NOMO-1 treated with dmso at 0.1 percent for 144 hours (cell line): ENCODE data around the gene LRRC59.

Experiments
- DNase-seq: peaks from one replicate; lab custom pipeline; 2025; ENCODE audit not compliant: unreplicated experiment; lab: John Stamatoyannopoulos, UW

The LRRC59 gene

DNA sequence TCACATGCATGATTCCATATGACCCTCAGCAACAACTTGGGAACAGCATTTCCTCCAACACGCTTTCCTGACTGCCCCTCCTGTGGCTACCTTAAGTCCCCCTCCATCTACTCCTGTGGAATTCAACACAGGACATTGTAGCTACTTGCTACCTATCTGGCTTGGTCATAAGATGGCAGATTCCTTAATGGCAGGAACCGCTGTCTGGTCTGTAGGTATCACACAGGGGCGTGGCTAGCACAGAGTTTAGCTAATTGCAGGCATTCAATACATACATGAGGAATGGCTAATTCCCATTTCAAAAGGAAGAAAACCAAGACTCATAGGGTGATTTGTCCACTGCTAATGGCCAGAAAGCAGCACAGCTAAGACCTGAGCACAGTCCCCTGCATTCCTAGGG is 8.6 kb downstream of the LRRC59 start:
- DNase-seq: no peak

GRCh38 chr17:50386510-50386909 is 10.8 kb downstream of the LRRC59 start:
- no peak for DNase-seq

- DNase-seq: no peak
These were observed 14.4 kb downstream of the LRRC59 start for GRCh38 chr17:50382931-50383330.

GRCh38 chr17:50381920-50382319 is 15.4 kb downstream of the LRRC59 start:
- no peak for DNase-seq

DNA sequence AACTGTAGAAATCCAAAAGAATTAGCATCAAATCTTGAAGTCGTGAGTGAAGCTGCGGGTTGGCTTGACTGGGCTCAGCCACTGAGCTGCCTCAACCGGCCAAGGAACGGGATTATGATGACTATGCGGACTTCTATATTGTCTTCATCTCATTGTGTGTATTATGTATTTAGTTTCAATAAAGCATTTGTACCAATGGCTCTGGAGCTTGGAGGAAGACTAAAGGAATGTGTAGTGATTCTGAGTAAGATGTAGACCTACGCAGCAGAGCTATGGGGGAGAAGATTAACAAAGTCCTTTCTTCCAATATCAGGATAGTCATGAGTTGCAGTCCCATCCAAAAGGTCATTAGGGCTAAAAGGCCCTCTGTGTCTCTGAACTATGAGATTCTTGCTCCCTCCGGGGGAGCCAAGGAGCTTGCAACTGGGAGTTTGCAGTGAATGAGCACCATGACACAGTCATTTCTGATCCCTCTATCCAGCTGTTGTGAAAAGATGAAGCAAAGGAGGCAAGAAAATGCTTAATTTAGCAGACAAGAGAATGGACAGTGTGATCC is 16.0 kb downstream of the LRRC59 start:
- DNase-seq: no peak

DNA sequence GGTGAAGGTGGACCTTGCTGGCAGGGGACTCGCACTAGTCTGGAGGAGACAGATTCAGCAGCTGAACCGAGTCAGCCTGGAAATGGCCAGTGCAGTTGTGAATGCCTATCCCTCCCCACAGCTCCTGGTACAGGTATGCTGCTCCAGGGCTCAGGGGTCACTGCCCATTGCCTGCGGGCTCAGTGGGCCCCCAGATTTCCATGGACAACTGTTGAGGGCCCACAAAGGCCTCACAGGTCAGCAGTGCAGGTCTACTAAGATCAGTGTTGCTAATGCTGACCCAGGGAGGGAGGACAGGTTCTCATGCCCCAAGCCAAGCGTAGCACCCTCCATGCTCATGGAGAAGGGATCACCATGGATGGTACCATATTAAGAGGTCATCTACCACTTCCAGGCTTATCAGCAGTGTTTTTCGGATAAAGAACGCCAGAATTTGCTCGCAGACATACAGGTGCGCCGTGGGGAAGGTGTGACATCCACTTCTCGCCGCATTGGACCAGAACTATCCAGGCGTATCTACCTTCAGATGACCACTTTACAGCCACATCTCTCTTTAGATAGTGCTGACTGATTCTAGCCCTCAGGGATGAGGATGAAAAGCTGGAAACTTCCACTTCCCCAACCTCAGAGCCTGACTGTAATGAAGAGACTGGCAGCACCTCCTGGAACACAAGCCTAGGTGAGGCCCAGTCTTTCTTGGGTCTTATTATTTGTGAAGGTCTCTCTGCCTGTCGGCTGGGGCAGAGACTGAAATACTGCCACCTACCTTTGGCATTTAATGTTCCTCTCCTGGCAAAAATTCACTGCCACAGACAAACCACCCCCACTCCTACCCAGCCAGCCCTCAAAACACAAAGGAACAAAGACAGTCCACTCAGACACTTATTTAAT is 16.7 kb downstream of the LRRC59 start:
- DNase-seq: no peak

DNA sequence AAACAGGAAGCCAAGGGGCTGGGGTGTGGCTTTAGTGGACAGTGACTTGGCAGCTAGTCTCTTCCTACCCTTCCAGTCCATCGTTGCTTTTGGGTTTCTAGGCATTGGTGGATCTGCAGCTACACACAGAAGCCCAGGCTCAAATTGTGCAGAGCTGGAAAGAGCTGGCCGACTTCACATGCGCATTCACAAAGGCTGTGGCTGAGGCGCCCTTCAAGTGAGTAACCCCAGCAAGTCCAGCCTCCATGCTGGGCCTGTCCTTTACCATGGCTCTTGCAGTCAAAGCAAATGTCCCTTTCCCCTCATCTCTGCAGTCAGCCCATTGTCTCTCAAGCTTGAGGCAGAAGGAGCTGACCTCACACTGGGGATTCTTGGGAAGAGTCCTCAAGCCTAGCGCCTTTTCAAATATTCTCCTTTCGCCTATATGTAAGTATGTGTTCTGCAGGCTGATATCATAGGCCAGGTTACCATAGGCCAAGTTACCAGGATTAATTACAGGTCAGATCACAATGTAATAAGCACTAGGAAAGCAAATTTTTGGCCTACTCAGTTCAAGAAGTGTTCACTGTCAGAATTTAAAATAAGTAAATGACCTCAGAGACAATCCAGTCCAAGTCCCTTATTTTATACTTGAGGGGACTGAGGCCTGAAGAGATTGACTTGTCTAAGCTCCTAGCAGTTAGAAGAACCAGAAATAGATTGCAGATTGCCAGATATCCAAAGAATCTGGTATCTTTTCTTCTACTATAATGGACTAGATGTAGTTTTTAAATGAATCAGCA is 17.8 kb downstream of the LRRC59 start:
- no peak for DNase-seq

DNA sequence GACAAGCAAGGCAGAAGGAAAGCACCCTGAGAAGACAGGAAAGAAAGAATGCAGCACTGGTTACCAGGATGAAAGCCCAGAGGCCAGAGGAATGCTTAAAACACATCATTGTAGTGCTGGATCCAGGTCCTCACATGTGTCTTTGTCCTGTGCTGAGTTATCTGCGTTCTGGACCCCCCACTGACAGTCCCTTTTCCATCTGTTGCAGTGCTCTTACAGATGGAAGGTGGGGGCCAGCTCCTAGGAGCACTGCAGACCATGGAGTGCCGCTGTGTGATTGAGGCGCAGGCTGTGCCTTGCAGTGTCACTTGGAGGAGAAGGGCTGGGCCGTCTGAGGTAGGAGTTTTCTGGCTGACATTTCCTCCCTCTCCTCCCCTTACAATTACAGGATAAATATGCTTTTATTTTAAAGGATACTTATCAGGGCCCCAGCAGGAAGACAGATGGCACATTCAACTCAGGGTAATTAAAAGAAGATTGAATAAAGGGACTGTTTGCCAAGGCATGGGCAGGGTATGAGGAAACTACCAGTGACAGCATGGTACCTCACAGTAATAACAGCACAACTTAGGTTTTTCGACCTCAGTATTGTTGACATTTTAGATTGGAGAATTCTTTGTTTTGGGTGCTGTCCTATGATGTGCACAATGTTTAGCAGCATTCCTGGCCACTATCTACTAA is 21.3 kb downstream of the LRRC59 start:
- no peak for DNase-seq

- DNase-seq: no peak
These were observed 23.6 kb downstream of the LRRC59 start for GRCh38 chr17:50373705-50374104.

DNA sequence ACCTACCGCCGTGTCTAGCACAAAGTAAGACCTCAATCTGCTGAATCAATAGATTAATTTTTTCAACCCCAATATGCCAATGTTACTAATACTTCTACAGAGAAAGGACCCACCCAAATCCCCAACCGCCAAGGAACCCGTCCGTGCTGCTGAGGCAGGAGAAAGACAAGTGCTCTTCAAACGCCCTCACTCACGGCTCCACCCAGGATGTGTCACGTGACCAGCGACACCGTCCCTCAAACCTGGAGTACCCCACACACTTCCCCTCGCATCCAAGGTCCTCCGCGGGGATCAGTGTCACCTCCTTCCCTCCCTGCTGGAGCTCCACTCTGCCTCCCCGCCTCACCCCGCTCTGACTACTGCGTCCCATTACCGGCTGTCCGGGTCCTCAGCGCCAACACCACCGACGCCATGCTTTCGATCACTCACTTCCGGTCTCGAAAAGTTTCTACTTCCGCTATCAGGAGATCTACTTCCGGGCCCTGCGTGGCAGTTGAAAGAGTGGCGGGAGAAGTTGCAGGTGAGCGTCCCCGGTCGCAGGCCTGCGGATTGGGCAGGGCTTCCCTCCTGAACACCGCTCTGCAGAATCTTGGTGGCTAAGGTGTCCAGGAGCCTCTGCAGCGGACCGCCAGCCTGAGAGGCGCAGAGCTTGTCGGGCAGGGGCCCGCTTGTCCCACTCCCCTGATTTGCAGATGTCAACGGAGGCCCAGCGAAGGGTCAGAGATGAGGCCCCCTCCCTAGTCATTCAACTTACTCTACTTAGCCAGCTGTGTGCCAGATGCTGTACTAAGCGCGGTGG is 24.4 kb downstream of the LRRC59 start, which contains the start of the genes EME1 and MRPL27:
Gene EME1, plus strand, starts transcription at position 472 of the 799 bp plus-strand sequence. CDS start 1,980 bp downstream, outside the sequence.
Gene MRPL27, minus strand, starts transcription at position 427 of the 799 bp plus-strand sequence. Its CDS starts 14 bp downstream, at position 413.
- DNase-seq: peak; percentile 96

GRCh38 chr17:50372222-50372757 is 25.0 kb downstream of the LRRC59 start:
- DNase-seq: no peak

DNA sequence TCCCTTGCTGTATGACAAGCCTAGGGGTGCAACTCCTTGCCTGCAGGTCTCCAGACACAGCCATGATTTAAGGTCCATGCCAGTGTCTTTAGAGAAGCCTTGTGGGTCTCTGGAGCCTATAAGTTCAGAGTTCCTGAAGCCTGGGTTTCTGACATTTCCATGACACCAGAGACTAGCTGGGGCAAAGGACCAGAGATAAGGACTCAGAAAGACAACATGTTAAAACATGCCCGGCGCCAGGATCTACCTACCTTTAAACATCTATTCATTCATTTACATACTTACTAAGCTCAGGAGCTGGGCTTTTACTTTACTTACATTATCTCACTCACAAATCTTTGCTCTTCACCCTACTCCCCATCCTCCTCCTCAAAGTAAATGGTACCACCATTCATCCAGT is 25.8 kb downstream of the LRRC59 start:
- DNase-seq: no peak

GRCh38 chr17:50370052-50370451 is 27.3 kb downstream of the LRRC59 start:
- DNase-seq: no peak

- DNase-seq: no peak
These were observed 29.9 kb downstream of the LRRC59 start for GRCh38 chr17:50367401-50367800.

GRCh38 chr17:50365649-50366393 is 31.5 kb downstream of the LRRC59 start:
- no peak for DNase-seq

GRCh38 chr17:50365165-50365564 is 32.2 kb downstream of the LRRC59 start:
- DNase-seq: no peak

DNA sequence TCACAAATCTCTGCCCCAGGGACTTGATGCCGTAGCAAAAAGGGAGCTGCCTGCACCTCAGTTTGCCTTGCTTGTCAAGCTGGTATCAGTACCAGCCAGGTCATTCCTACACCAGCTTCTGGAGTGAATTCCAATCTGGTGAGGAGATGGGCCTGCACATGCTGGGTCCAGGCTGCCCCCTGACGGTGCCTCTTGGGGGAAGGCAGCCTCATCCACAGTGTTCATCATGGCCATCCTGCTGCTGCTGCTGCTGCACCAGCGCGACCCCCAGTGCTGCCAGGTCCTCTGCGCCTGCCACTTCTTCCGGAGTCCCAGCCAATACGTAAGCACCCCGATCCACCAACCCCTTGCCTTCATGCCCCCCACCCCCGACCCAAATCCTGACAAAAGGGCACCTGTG is 32.6 kb downstream of the LRRC59 start:
- no peak for DNase-seq

DNA sequence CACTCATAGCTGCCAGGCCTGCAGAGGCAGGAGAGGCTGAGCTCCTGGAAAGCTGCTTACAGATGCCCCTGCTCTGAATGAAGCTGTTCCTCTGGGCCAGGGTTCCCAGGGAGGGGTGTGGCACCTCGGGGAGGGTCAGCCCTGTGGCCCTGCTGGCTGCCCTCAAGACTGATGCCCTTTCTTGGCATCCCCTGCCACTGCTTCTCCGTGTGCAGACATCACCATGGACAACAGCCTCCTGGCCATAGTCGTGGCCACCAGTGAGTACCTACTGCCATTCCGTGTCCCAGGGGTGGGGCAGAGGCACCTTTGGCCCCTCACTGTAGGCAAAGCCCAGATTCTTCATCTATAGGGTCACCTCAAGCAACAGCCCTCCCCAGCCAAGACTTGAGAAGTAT is 33.3 kb downstream of the LRRC59 start:
- DNase-seq: no peak
